Muscle of leg (tissue), 11 donors: Measurements from ENCODE around the gene FNDC3B. TPM values are rescaled to one million over a fixed set of nuclear protein-coding genes. Genes with fewer than 3 reads are reported as not detected.

Experiments used
- DNase-seq: peaks from one replicate; pipeline ENCODE4 v3.0.0; 2013
- H3K27ac ChIP-seq: one replicate; pipeline ENCODE4 v1.5.1; 2013; ENCODE audit warnings: mild to moderate bottlenecking, low read length, control low read depth
- H3K27me3 ChIP-seq: one replicate; pipeline ENCODE4 v1.6.1; 2013; ENCODE audit warnings: low read length; ENCODE audit not compliant: control insufficient read depth, insufficient read depth
- H3K36me3 ChIP-seq: one replicate; pipeline ENCODE4 v1.6.1; 2013; ENCODE audit warnings: low read length; ENCODE audit not compliant: control insufficient read depth, insufficient read depth
- H3K4me1 ChIP-seq: one replicate; pipeline ENCODE4 v1.6.1; 2013; ENCODE audit warnings: low read length; ENCODE audit not compliant: control insufficient read depth, insufficient read depth
- H3K4me3 ChIP-seq: one replicate; pipeline ENCODE4 v1.5.1; 2013; ENCODE audit warnings: low read length, control low read depth
- H3K9me3 ChIP-seq: replicated peaks from 2 replicates; pipeline ENCODE4 v1.6.1; 2013; ENCODE audit warnings: low read depth, low read length; ENCODE audit not compliant: control insufficient read depth
- WGBS: methylation state at CpG from one replicate; pipeline ENCODE4 v1.1.5; 2013; ENCODE audit warnings: missing lambda C conversion rate; ENCODE audit not compliant: insufficient coverage; 5-methylcytosine and 5-hydroxymethylcytosine counted together
- polyA plus RNA-seq, 8 donors: library from polyadenylated mRNA; unstranded; fragments of 120-200 nt; gene quantifications; one replicate each; pipeline versions ENCODE4 v1.2.1 to v1.2.3, GENCODE V29; 2013; ENCODE audit warnings: inconsistent platforms in 1 of 8, low replicate concordance in 1 of 8; ENCODE audit not compliant: insufficient read length in 8 of 8, insufficient read depth in 1 of 8
- total RNA-seq: library from RNA; stranded (reverse); fragments of 120-200 nt; gene quantifications from one replicate; pipeline ENCODE4 v1.2.4, GENCODE V29; 2013

The FNDC3B gene
- total and polyA plus RNA-seq, 9 donors: 35.1 to 98.8 (median 58.3) TPM

- WGBS: no CpG with 5 or more reads among the region's 3 CpGs
- Histone ChIP-seq H3K27me3 (no peaks in the 10 kb centered on the region), H3K36me3 (peaks cover 11% of the 10 kb centered on the region), H3K27ac (peak overlapping the region; percentile 32), H3K4me3 (no peak overlapping the region), H3K4me1 (no peaks in the 10 kb centered on the region), H3K9me3 (no peaks in the 10 kb centered on the region)
- peak; percentile 87 for DNase-seq
Observed at GRCh38 chr3:172227340-172228035, 188.1 kb downstream of the FNDC3B start.

DNA sequence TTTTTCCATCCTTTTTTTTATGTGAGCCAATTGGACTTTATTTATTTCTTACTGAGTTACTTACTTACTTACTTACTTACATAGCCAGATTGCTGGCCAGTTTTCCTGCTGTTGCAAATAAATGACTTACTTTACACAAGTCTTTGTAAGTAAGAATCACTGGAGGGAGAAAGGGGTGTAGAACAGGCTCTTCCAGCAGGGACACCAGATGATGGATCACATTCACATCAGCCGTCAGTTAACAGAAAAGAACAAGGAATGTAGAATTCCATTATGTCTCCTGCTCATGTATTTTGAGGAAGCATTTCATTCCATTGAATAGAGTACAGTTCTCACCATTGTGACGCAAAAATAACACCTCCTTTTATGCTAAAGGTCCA lies 188.6 kb downstream of the FNDC3B start:
- DNase-seq: peak; percentile 88

DNA sequence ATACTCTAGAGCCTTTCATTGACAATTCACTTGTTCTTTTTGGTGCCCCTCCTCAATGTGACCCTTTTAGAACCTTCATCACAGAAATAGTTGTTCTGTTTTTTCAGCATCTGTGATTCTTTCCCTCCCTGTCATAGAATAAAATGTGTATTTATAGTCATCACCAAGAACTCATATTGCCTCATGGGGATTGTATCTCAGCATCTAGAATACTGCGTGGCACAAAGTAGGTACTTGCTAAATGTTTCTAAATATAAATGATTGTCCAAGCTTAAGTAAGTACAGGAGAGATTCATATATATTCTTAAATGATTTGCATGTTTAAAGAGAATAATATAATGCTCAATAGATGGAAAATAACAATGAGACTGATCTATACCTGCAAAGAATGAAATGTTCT lies 190.1 kb downstream of the FNDC3B start:
- H3K4me1 ChIP-seq: peaks cover 3% of the 10 kb centered on the region
- no peak overlapping the region for H3K27ac ChIP-seq
- no peaks in the 10 kb centered on the region for H3K27me3 ChIP-seq
- no peak overlapping the region for H3K4me3 ChIP-seq
- no peak for DNase-seq
- no peaks in the 10 kb centered on the region for H3K9me3 ChIP-seq
- peaks cover 11% of the 10 kb centered on the region for H3K36me3 ChIP-seq
- no CpG with 5 or more reads among the region's 1 CpG for WGBS

More for the DNA sequence above, 188.6 kb downstream of the FNDC3B start:
- Histone ChIP-seq H3K4me1 (no peaks in the 10 kb centered on the region), H3K36me3 (peaks cover 11% of the 10 kb centered on the region), H3K9me3 (no peaks in the 10 kb centered on the region), H3K27me3 (no peaks in the 10 kb centered on the region), H3K27ac (peak overlapping the region; percentile 32), H3K4me3 (no peak overlapping the region)
- no CpG with 5 or more reads among the region's 2 CpGs for WGBS

DNA sequence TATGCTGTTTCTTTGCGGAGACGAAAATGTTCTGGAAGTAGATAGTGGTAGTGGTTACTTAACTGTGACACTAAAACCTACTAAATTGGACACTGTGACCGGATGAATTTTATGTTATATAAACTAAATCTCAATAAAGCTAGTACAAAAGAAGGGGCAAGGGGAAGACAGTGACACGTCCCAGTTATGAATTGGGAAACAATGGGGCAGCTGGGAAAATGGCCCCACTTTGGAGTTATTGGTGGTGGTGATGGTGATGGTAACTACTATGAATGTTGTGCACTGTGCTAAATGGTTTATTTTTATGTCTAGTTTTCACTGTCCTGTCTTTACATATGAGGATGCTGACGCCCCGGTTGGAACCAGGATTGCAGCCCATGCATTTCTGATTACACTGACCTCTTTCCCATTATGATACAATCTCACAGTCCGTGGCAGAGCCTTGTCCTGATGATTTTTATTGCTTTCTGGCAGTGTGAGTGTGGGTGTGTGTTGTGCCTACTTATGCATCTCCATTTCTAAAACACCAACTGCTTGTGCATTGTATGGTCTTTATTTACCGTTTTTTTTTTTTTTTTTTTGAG lies 192.0 kb downstream of the FNDC3B start:
- Histone ChIP-seq H3K4me1 (peaks cover 3% of the 10 kb centered on the region), H3K4me3 (no peak overlapping the region), H3K9me3 (no peaks in the 10 kb centered on the region), H3K36me3 (peaks cover 12% of the 10 kb centered on the region), H3K27me3 (no peaks in the 10 kb centered on the region), H3K27ac (no peak overlapping the region)
- 100% methylated on average over 2 of the region's 8 CpGs for WGBS
- no peak for DNase-seq

GRCh38 chr3:172232579-172233212 lies 193.3 kb downstream of the FNDC3B start:
- no peak overlapping the region for H3K4me3 ChIP-seq
- no peaks in the 10 kb centered on the region for H3K27me3 ChIP-seq
- peaks cover 7% of the 10 kb centered on the region for H3K36me3 ChIP-seq
- DNase-seq: peak; percentile 90
- peaks cover 3% of the 10 kb centered on the region for H3K4me1 ChIP-seq
- peak overlapping the region; percentile 56 for H3K27ac ChIP-seq
- no peaks in the 10 kb centered on the region for H3K9me3 ChIP-seq
- WGBS: no CpG with 5 or more reads among the region's 3 CpGs

DNA sequence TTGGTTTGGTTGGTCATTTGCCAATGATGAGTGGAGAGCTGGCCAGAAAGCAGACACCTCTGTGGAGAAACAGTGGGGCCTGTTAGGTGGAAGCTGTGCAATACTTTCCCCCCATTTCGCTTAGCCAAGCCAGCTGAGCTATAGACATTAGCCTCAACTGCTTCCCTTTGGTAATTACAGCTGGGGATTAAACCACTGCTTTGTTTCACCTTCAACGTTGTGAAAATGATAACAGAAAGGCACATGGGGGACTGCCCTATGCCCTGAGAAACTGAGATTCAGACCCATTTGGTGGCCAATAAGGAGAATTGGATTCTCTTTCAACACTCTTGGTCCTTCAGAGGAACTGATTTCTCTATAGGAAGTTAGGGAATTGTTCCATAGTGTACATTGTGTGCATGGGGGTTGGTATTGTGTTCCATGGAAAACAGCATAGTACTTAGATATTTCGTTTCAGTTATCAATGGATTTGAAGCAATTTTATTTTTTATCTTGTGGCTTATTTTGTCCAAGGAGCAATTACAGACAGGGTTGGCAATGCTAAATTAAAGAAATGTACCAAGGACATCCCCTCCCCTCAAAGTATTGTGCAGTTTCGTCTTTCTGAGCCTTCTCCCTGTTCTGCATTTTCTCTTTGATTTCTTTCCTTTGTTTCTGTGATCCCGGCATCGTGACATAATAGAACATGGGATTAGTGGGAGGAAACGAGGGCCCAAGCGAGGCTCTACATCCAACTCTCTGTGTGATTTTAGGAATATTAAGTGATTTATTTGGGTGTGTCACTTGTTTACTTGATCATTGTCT lies 194.3 kb downstream of the FNDC3B start:
- peak; percentile 52 for DNase-seq
- H3K27ac ChIP-seq: peak overlapping the region; percentile 32
- H3K27me3 ChIP-seq: no peaks in the 10 kb centered on the region
- WGBS: 33% methylated on average over 1 of the region's 8 CpGs
- no peaks in the 10 kb centered on the region for H3K9me3 ChIP-seq
- H3K4me3 ChIP-seq: no peak overlapping the region
- peaks cover 3% of the 10 kb centered on the region for H3K4me1 ChIP-seq
- H3K36me3 ChIP-seq: peaks cover 7% of the 10 kb centered on the region

- H3K4me3 ChIP-seq: no peak overlapping the region
- no peak overlapping the region for H3K27ac ChIP-seq
- DNase-seq: no peak
Observed at GRCh38 chr3:172235698-172236097, 196.3 kb downstream of the FNDC3B start.

GRCh38 chr3:172236771-172237742 lies 197.7 kb downstream of the FNDC3B start:
- DNase-seq: peak; percentile 87

More at GRCh38 chr3:172235698-172236097, 196.3 kb downstream of the FNDC3B start:
- no peaks in the 10 kb centered on the region for H3K27me3 ChIP-seq
- H3K9me3 ChIP-seq: no peaks in the 10 kb centered on the region
- H3K4me1 ChIP-seq: peaks cover 3% of the 10 kb centered on the region
- peaks cover 11% of the 10 kb centered on the region for H3K36me3 ChIP-seq

DNA sequence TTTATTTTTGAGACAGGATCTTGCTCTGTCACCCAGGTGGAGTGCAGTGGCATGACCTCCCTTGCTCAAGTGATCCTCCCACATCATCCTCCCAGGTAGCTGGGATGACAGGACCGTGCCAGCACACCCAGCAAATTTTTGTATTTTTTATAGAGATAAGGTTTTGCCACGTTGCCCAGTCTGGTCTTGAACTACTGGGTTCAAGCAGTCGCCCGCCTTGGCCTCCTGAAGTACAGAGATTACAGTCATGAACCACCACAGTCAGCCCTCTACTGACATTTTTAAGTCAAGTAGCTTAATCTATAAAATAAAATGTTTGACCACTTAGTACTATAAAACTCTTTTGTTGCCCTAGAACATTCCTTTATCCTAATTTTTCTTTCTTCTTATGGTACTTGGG lies 198.8 kb downstream of the FNDC3B start:
- Histone ChIP-seq H3K9me3 (peaks cover 11% of the 10 kb centered on the region), H3K36me3 (peaks cover 16% of the 10 kb centered on the region), H3K4me3 (no peak overlapping the region), H3K27me3 (no peaks in the 10 kb centered on the region), H3K4me1 (peaks cover 3% of the 10 kb centered on the region), H3K27ac (no peak overlapping the region)
- no CpG with 5 or more reads among the region's 4 CpGs for whole genome bisulfite sequencing
- no peak for DNase-seq

More at GRCh38 chr3:172236771-172237742, 197.7 kb downstream of the FNDC3B start:
- no peaks in the 10 kb centered on the region for H3K27me3 ChIP-seq
- H3K36me3 ChIP-seq: peaks cover 7% of the 10 kb centered on the region
- peak overlapping the region; percentile 22 for H3K27ac ChIP-seq
- no peak overlapping the region for H3K4me3 ChIP-seq
- peaks cover 3% of the 10 kb centered on the region for H3K9me3 ChIP-seq
- 71% methylated on average over 2 of the region's 5 CpGs for WGBS
- peaks cover 3% of the 10 kb centered on the region for H3K4me1 ChIP-seq
